GM18511 (cell line): ENCODE results near the gene MKS1.

Source experiments
- ATAC-seq: cut with Tn5 transposase; IDR thresholded peaks from one replicate; pipeline ENCODE4 v1.9.1; 2021; ENCODE audit warnings: mild to moderate bottlenecking, moderate library complexity; ENCODE audit not compliant: unreplicated experiment

Gene MKS1

DNA sequence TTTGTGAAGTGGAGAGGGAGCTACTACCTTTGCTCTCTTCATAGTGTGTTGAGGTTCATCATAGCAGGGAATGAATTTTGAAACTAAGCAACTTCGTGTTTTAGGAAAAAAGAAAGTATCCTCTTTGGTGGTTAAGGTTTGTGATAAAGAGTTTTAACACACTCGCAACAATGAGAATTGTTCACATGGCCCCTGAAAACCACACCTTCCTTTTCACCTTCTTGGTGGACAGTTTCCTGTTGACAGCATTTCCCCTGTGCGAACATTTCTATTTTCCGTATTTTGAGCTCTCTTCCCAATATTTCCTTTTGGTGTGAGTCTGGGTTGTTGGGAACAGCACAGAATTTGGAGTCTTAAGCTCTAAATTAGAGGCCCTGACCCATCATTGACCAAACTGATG, 48.4 kb downstream of the MKS1 start:
- ATAC-seq = no peak

DNA sequence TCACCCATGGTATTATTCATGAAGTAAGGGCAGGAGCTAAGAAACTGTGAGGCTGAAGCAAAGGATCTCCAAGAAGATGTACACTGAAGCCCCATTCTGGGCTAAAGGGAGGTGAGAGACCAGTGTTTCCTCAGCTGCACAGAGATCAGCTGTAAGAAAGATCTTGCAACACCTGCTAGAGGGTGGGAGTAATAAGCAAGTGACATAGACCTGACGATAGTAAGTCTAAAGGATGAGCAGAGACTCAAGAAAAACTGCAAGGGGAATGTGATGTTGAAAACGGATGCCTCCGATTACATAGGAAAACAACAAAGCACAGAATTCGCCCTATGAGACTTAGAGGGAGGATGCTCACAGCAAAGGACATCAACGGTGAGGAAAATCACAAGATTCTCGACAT, 52.4 kb downstream of the MKS1 start, which contains the start of gene OR4D2:
TSS of gene OR4D2 (plus strand) at position 301 of the 400 bp plus-strand sequence. CDS start 2,674 bp downstream, outside the sequence.
- no peak for ATAC-seq

DNA sequence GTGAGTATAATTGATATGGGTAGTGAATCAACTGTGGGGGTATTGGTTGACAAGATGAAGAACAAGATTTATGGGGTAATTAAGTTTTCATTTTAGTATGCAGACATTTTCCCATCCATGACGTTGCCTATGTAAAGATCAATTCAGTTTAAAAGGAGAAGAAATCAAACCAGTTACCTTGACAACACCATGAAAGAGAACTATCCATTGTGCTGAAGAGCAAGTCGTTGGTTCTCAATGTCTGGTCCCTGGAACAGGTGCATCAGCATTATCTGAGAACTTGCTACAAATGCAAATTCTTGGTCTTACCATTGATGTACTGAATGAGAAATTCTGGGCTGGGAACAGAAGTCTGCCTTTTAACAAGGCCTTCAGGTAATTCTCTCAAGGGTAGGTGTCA, 53.1 kb downstream of the MKS1 start:
- ATAC-seq = no peak

- no peak for ATAC-seq
Measured at GRCh38 chr17:58161566-58161965, 57.5 kb downstream of the MKS1 start.

DNA sequence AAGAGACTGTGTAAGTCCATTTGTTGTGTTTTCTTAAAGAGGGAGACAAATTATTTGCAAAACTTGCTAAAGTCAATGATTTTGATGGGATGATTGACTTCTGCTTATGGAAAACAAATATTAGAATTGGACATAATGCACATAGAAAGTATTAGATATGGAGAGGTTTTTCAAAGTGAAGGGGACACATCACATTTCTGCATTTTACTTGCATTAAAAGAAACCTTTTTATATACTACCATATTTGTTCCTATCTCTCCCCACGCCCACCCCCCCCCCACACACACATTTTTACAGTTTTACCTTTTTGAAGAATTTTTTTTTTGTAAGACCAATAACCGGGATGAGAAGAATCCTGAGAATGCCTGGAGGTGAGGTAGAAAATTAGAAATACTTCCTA, 60.9 kb downstream of the MKS1 start:
- no peak for ATAC-seq

DNA sequence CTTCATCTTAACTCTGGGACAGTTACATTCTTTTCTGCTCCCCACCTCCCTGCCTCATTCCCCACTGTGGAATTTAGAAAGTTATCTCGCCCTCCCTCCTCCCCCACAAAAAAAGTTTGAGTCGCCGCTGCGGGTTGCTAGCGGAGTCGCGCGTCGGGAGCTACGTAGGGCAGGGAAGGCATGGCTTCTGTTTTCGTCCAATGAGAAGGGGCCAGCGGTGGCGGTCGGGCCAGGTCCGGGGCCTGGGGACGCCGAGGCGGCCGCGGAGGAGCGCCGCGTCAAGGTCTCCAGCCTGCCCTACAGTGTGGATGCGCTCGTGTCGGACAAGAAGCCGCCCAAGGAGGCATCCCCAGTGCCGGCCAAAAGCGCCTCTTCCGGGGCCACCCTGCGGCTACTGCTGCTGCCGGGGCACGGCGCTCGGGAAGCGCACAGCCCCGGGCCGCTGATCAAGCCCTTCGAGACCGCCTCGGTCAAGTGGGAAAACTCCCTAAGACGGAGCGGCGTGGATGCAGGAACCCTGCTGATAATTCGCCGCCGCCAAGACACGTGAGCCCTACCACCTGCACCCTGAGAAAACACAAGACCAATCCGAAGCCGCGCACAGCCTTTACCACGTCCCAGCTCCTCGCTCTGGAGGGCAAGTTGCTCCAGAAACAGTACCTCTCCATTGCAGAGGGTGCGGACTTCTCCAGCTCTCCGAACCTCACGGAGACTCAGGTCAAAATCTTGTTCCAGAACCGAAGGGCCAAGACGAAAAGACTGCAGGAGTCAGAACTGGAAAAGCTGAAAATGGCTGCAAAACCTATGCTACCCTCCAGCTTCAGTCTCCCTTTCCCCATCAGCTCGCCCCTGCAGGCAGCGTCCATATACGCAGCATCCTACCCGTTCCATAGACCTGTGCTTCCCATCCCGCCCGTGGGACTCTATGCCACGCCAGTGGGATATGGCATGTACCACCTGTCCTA, 61.9 kb downstream of the MKS1 start:
- no peak for ATAC-seq
